CD1c-positive myeloid dendritic cell (primary cell): ENCODE data around the gene SENP6.
"Not testable (repeated sequence)": the region's sequence is repeated elsewhere in the genome, so short reads cannot be mapped to it uniquely, and the experiment has no call there.

Experiments used
- DNase-seq: peaks from one replicate; pipeline ENCODE4 v3.0.0-alpha.2; 2016; ENCODE audit errors: extremely low spot score

The SENP6 gene

DNA sequence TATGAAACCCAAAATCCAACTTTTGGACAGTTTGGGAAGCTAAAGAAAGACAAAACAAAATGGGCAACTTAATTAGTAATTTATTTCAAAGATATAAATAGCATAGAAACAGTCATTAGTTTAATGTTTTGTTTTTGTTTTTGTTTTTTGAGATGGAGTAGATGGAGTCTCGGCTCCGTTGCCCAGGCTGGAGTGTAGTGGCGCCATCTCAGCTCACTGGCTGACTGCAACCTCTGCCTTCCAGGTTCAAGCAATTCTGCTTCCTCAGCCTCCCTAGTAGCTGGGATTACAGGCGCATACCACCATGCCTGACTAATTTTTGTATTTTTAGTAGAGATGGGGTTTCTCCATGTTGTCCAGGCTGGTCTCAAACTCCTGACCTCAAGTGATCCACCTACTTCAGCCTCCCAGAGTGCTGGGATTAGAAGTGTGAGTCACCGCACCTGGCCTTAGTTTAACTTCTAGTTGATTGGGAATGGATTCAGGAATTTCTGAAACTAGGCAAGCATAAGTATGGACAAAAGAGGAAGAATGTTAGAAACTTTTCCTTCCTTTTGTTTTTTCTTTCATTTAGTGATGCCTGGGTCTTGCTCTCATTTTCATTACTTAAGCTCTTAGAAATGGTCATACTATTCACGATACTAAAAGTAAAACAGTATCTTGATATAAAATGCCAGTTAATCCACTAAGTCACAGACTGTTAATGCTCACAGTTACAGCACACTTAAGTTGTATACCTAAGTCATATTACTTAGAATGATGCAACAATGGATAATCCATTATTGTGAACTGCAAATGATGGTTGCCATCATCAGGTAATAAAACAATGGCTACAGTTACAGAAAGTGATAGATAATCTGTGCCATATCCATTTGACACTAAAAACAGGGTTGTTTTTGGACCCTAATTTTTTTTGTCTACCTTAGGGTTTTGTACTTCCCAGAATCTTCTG lies 8.2 kb downstream of the SENP6 start:
- DNase-seq, result no peak

- no peak for DNase-seq
Observed at GRCh38 chr6:75611011-75611701, 9.5 kb downstream of the SENP6 start.

- DNase-seq, result no peak
Observed at GRCh38 chr6:75611702-75612375, 10.2 kb downstream of the SENP6 start.

DNA sequence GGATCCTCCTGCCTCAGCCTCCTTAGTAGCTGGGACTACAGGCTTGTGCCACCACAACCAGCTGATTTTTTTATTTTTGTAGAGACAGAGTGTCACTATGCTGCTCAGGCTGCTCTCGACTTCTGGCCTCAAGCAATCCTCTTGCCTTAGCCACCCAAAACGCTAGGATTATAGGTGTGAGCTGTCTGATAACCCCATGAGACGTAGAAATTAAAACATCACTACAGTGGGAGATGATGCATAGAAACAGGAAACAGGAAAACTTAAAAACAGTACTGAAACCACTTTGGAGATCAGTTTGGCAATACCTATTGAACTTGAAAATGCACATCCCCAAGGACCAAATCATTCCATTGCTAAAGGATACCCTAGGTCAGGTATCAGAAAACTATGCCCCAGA lies 10.8 kb downstream of the SENP6 start:
- DNase-seq, result peak; percentile 37

DNA sequence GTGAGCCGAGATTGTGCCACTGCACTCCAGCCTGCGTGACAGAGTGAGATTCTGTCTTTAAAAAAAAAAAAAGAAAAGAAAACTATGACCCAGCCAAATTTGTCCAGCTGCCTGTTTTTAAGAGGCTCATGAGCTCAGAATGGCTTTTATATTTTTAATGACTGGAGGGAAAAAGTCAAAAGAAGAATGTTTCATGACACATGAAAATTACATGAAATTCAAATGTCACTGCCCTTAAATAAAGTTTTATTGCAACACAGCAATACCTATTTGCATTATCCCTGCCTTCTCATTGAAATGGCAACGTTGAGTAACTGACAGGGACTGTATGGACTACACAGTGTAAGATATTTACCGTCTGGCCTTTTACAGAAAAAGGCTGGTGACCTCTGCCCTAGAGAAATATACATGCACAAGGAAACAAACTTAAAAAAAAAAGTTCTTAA lies 11.4 kb downstream of the SENP6 start:
- DNase-seq, result no peak

DNA sequence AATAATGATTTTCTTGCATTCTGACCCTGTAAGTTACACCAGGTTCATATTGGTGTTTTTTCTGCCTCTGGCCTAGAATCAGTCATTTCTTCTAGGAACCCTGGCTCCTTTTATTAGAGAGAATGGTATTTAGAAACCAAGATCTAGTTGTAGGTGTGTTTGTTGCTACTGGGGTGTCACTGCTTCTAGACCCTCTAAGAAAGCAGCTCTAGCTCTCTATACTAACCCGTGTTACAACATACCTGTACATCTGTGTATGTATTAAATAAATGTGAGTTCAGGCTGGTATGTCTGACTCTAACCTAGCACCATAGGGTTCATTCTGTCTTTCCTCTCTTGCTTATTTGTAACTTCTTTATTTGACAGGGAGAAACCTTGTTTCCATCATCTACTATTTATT lies 16.8 kb downstream of the SENP6 start:
- DNase-seq, result no peak

DNA sequence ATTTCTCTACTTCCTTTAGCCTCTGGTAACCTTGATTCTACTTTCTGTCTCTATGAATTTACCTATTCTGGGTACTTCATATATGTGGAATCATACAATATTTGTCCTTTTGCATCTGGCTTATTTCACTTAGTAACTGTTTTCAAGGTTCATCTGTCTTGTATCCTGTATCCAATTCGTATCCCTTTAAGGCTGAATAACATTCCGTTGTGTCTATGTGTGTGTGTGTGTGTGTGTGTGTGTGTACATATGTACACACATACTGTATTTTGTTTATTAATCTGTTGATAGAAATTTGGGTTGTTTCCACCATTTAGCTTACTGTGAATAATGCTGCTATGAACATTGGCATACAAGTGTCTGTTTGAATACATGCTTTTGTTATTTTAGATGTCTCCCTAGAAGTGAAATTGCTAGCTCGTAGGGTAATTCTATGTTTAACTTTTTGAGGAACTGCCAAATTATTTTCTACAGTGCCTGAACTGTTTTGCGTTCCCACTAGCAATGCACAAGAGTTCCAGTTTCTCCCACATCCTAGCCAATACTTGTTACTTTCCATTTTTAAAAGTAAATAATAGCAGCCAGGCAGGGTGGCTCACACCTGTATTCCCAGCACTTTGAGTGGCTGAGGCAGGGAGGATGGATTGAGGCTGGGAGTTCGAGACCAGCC lies 17.7 kb downstream of the SENP6 start:
- no peak for DNase-seq

DNA sequence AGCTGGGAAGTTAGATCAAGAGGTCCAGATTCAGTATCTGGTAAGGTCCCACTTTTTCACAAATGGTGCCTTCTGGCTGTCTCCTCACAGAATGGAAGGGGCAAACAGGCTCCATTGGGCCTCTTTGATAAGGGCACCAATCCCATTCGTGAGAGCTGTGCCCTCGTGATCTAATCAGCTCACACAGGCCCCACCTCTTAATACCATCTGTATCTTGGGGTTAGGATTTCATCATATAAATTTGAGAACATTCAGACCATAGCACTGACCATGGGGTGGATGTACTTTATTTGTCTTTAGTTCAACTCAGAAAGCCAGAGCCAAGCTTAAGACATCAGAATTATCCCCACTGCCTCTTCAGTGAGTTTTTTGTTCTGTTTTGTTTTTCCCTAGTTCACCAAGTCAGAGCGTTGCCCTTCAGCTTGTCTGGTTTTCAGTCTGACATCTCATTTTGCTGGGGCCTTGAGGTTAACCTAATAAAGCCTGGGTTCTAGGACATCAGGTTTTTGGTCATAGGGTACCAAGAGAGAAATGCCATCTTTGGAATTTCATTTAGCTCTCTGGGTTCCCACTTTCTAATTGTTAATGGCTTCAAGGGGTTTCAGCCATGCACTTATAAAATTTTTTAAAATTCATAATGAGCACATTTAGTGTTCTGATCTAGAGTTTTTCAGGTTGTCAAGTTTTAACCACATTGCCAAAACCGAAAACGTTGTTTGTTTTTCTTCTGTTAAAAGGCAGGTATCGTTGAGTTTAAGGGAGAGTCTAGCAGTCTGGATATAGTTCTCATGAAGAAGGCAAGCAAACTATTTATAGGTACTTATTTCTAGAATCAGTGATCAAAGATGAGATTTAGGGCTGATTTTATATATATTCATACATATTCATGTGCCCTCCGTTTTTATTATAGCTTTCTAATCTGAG lies 19.0 kb downstream of the SENP6 start:
- DNase-seq, result no peak

- DNase-seq, result no peak
Observed at GRCh38 chr6:75621846-75622245, 20.2 kb downstream of the SENP6 start.

- no peak for DNase-seq
Observed at GRCh38 chr6:75623491-75623890, 21.8 kb downstream of the SENP6 start.

DNA sequence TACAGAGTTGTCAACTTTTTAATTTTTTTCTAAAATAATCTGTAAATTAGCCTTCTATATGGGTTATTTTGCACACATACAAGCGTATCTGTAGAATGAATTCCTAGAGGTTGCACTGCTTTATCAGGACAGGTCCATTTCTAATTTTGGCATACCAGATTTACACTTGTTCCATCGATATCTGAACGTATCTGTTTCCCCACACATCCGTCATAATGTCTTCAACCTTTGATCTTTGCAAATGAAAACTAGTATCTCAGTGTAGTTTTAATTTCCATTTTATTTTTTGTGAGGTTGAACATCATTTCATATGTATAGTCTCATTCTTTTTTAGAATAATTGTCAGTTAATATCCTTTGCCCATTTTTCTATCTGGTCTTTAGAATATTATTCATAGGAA lies 22.7 kb downstream of the SENP6 start:
- no peak for DNase-seq

- DNase-seq, result no peak
Observed at GRCh38 chr6:75624988-75625387, 23.3 kb downstream of the SENP6 start.

- DNase-seq, result no peak
Observed at GRCh38 chr6:75626561-75626960, 24.9 kb downstream of the SENP6 start.

DNA sequence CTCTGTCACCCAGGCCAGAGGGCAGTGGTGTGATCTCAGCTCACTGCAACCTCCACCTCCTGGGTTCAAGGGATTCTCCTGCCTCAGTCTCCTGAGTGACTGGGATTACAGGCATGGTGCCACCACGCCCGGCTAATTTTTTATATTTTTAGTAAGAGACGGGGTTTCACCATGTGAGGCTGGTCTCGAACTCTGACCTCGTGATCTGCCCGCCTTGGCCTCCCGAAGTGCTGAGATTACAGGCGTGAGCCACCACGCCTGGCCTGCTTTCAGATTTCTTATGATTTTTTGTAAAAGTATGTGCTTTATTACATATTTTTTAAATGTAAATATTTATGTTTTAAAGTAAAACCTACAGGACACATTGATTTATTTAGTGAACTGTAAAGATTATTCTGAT lies 26.0 kb downstream of the SENP6 start:
- DNase-seq, result not testable (repeated sequence)

- DNase-seq, result no peak
Observed at GRCh38 chr6:75631859-75632635, 30.4 kb downstream of the SENP6 start.

- no peak for DNase-seq
Observed at GRCh38 chr6:75633045-75633444, 31.4 kb downstream of the SENP6 start.

DNA sequence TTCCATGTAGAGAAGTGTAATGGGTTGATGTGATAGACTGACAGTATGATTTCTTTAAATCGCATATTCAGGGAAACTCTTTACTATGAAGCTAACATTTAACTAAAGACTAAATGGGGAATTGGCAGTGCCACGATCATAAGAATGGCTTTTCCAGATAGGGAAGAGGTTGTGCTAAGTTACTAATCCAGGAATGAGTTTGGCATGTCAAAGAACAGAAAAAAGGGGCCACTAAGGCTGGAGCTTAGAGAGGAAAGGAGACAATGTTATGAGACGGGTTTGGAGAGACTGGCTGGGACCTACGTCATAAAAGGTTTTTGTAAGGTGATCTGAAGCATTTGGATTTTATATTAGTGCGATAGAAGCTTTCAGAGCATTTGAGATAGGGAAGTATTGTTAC lies 40.6 kb downstream of the SENP6 start:
- no peak for DNase-seq

DNA sequence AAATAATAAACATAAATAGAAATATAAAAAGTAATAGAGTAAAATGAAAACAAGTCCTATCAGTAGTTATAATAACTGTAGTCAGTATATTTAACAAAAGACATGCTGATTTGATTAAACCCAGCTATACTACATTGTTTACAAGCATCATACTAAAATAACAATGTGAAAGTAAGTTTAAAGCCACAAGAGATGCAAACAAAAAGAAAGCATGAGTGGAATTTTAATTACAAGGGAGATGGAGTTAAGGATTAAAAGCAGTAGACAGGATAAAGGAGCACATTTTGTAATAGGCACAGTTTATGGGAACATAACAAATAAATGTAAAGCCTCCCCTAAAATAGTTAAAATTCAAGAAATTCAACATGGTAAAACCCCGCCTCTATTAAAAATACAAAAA lies 41.5 kb downstream of the SENP6 start:
- DNase-seq, result no peak

DNA sequence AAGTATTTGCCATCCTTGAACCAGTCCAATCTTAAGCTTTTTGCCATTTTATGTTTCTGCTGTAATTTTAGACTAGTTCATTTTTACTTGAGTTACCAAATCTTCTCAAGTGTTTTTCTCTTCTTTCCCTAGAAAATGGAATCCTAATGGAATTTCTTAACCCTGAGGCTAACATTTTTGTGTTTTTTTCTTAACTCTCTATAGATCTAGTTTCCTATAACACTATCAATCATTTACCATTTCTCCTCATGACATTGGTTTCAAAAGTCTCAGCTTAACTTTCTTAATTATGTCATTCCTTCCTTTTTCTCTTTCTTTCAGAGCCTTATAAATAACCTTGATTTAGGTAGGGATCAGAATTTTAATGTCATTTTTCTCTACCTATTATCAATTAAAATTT lies 54.8 kb downstream of the SENP6 start:
- DNase-seq, result no peak

- no peak for DNase-seq
Observed at GRCh38 chr6:75657327-75657726, 55.6 kb downstream of the SENP6 start.
